UCSD-AML1 (cell line): ENCODE data around the gene CNTNAP5.
"Not testable (repeated sequence)": the region's sequence is repeated elsewhere in the genome, so short reads cannot be mapped to it uniquely, and the experiment has no call there.

ENCODE experiments used
- DNase-seq: peaks from one replicate; lab custom pipeline; 2025; ENCODE audit not compliant: unreplicated experiment; lab: John Stamatoyannopoulos, UW

Gene CNTNAP5

DNA sequence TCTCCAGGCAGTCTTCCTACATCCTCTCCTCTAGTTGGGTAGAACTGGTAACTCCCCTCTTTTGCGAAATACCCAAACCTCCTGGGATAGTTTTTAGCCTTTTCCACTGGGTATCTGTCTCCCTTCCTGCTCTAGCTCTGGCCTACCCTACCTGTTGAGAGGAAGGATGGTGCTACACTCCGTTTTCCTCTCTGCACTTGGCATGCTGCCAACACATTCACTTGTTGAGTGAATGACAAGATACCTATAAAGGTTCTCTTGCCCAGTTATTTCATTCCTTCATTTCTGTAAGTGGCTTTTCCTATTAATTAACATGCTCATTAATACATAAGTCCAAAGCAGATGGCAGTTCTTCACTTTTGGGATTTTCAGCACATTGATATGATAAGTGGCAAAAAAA is 293.8 kb downstream of the CNTNAP5 start:
- no peak for DNase-seq

GRCh38 chr2:124319577-124319976 is 294.5 kb downstream of the CNTNAP5 start:
- no peak for DNase-seq

DNA sequence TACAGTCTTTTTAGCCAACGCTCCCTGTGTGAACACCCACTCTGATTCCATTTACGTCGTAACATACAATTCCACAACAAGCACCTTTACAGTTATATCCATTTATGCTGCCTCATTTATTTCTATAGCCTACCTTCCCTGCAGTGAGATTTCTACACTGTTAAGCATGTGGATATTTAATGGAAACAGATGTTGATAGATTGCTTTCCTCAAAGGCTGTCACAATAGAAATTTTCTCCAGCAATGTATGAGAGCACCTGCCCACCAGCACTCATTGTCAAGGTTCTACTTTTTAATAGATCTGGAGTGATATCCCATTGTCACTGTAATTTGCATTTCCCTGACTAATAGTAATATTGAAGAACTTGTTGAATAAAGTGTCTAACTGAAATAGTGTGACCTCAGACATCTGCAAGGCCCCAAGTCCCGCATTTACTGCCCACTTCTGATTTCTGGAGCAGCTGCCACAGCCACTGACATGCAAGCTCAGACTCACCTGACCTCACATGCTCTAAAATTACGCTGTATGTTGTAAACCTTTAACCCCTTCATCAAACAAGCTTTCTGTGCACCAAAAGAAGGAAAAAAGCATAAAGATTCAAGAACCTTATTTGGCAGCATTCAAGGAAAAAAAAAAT is 295.1 kb downstream of the CNTNAP5 start:
- DNase-seq: no peak

DNA sequence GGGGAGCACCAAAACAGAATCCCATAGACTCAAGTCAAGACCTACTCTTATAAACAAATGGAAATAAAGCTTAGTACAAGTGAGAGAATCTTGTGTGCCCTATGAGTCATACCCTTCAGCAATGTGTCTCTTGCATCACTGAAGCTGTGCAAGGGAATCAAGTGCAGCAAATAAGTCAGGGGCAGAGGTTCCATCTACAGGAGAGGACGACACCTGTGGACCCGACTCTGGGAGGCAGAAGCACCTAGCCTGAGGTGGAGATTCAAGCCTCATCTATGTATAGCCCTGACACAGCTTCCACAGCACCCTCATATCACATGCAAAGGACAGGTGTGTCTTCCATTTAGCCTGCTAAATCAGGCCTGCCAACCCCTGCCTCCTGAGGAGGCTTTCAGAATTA is 298.2 kb downstream of the CNTNAP5 start:
- no peak for DNase-seq

- no peak for DNase-seq
Observed at GRCh38 chr2:124325667-124326440, 300.8 kb downstream of the CNTNAP5 start.

DNA sequence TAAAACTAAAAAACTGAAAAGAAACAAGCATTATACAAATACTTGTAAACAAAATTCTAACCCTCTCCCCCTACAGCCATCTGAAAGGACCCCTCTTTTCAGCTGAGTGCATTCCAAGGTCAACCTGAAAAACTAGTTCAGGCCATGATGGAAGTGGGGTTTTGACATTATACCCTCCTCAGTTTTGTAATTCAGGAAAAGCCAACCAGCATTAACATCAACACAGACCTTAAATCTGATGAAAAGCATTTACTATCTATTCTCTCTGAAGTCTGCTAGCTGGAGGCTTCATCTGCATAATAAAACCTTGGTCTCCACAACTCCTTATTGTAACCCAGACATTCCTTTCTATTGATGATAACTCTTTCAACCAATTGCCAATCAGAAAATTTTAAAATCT is 302.2 kb downstream of the CNTNAP5 start:
- no peak for DNase-seq

DNA sequence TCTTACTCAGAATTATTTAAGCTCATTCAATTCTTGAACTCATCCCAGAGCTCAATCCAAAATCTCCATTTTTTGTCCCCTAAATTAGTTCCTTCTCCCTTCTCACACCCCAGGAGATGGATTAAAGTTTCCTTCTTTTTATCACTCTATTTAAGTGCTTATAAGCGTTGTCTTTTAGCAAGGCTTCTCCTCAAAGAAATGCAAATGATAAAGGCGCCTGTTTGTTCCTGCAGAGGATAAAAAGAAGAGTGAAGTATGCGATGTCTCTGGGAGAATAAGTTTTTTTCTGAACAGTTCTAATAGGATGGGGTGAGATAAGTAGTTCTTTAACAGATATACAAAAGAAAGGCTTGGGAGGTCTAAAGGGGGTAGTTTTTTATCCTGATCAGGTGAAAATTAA is 303.3 kb downstream of the CNTNAP5 start:
- DNase-seq: no peak

DNA sequence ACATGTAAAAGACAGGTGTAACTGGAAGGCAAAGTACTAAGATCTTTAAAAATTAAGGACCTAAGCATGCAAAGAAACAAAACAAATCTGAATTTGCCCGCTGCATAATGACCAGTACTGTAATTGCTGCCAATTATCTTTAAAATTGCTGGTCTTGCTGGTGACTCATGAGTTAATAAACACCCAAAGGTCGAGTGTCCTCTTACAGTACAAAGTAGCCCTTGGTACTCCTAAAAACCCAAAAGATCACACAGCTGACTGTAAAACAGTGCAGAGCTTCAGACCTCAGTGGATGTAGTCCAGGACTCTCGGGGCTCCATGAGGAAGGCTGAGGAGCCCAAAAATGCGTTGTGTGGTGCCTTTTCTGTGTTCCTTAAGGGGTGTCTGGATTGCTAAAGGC is 308.7 kb downstream of the CNTNAP5 start:
- no peak for DNase-seq

DNA sequence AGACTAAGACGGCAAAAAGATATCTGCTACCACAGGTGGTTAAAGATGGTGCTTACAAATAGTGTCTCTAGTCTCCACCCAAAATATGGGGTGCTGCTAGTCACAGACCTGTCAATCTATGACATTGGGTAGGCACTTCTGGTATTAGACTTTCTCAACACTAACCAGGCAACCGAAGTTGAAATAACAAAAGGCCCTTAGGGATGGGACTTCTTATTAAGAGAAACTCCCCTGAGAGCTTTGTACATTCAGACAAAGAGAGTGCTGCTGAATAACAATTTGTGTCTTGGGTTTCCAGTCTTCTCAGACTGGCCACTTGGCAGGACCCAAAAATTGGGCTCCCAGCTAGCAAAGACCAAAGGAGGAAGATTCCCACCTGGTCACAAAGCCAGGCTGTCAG is 310.0 kb downstream of the CNTNAP5 start:
- DNase-seq: no peak

DNA sequence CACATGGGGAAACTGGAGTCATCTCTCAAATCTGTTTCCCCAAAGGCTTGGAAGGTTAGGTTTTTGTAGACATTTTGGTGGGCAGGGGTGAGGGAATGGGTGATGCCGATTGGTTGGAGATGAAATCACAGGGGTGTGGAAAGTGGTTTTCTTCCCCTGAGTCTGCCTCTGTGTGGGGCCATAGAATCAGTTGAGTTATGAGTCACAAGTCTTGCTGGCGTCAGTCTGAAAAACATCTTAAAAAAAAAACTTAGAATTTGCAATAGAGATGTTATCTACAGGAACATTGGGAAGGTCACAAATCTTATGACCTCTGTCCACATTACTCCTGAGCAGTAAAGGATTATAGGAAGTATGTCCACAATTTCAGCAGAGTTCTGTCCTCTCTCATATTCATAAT is 314.6 kb downstream of the CNTNAP5 start:
- no peak for DNase-seq

DNA sequence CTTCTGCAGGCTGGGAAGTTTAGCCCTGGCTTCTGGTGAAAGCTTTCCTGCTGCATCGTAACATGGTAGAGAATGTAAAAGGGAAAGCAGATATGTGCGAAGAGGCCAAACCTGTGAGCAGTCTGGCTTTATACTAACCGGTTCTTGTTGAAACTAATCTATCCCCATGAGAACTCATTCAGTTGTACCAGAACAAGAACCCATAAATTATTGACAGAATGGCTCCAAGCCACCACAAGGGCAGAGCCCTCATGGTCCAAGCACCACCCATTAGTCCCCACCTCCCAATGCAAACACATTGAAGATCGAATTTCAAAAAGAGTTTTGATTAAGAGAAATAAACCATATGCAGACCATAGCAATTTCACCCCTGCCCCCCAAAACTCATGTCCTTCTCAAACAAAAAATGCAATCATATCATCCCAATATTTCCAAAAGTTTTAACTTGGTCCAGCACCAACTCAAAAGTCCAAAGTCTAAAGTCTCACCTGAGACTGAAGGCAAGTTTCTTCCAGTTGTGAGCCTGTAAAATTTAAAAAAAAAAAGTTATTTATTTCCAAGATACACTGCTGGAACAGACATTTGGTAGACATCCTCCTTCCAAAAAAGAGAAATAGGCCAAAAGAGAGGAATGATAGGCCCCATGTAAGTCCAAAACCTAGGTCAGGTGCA is 318.9 kb downstream of the CNTNAP5 start:
- DNase-seq: no peak

DNA sequence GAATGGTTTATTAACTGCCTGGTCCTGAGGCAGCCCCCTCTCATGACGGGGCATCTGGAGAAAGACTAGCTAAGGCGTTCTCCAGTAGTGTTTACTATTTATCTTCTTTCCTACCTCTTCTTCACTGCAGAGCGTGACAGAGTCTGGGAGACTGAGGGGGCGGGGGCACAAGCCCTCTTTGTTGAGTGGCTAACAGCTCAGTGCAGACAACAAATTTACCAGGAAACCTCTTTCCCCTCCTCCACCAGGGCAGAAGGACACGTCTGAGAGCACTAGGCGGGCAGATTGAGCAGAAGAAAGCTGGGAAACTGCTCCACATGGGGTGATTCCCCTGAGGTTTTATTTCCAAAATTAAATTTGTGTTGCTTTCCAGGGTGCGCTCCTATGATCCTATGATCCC is 322.1 kb downstream of the CNTNAP5 start:
- DNase-seq: no peak

- DNase-seq: no peak
Observed at GRCh38 chr2:124353656-124354055, 328.6 kb downstream of the CNTNAP5 start.

- no peak for DNase-seq
Observed at GRCh38 chr2:124354466-124354865, 329.4 kb downstream of the CNTNAP5 start.

DNA sequence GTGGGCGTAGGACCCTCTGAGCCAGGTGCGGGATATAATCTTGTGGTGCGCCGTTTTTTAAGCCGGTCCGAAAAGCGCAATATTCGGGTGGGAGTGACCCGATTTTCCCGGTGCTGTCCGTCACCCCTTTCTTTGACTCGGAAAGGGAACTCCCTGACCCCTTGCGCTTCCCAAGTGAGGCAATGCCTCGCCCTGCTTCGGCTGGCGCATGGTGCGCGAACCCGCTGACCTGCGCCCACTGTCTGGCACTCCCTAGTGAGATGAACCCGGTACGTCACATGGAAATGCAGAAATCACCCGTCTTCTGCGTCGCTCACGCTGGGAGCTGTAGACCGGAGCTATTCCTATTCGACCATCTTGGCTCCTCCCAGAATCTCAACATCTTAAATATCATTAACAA is 336.9 kb downstream of the CNTNAP5 start:
- not testable (repeated sequence) for DNase-seq

- DNase-seq: no peak
Observed at GRCh38 chr2:124369181-124369580, 344.1 kb downstream of the CNTNAP5 start.

DNA sequence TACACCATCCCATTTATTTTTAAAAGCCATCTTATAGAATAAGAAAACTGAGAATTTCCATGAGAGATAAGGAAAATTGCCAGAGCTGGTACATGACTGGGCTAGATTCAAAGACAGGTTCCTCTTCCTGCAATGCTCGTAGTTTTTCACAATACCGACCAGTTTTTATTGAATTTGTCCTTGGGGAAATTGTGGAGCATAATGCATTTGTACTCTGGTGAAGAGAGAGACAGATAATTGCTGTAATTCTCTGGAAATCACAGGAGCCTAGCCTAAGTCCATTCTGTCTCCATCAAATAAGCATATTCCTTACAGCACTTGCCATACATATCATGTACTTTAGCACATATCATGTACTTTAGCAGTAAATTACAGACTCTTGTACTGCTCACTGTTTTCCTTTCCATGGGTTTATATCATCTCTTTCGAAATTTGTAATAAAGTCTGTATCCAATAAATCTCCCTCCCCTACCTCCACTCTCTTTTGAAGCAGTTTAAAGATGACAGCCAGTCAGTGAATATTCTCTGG is 355.2 kb downstream of the CNTNAP5 start:
- DNase-seq: no peak

- no peak for DNase-seq
Observed at GRCh38 chr2:124382067-124382618, 357.1 kb downstream of the CNTNAP5 start.

GRCh38 chr2:124395961-124396360 is 370.9 kb downstream of the CNTNAP5 start:
- DNase-seq: no peak

DNA sequence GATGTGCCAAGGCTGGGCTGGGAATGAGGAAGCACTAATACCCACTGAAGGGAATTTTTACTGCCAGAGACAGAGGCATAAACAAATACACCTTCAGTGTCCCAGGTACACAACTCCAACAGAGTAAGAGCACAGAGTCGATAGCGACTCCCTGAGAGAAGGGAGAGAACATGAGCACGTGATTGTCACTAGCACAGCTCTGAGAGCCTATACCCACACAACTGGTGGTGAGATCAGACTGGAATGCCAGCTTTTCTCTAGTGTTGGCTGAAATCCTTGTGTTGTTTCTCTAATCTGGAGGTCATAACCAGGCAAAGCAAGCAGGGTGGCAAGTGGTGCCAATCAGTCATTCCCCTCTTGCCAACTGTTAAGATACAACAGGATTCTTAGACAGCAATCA is 377.2 kb downstream of the CNTNAP5 start:
- DNase-seq: no peak

DNA sequence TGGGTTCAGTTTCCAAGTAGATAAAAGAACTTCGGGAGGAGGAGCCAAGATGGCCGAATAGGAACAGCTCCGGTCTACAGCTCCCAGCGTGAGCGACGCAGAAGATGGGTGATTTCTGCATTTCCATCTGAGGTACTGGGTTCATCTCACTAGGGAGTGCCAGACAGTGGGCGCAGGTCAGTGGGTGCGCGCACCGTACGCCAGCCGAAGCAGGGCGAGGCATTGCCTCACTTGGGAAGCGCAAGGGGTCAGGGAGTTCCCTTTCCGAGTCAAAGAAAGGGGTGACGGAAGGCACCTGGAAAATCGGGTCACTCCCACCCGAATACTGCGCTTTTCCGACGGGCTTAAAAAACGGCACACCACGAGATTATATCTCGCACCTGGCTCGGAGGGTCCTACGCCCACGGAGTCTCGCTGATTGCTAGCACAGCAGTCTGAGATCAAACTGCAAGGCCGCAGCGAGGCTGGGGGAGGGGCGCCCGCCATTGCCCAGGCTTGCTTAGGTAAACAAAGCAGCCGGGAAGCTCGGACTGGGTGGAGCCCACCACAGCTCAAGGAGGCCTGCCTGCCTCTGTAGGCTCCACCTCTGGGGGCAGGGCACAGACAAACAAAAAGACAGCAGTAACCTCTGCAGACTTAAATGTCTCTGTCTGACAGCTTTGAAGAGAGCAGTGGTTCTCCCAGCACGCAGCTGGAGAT is 382.9 kb downstream of the CNTNAP5 start:
- not testable (repeated sequence) for DNase-seq
